ENCODE results near the gene IMPG1.

IMPG1 gene

GRCh38 chr6:75884822-75885221, 187.6 kb downstream of the IMPG1 start:
- DNase-seq, result no peak

- no peak for DNase-seq
Measured at GRCh38 chr6:75882734-75883133, 189.7 kb downstream of the IMPG1 start.

- DNase-seq, result no peak
Measured at GRCh38 chr6:75880305-75880704, 192.2 kb downstream of the IMPG1 start.

- no peak for DNase-seq
Measured at GRCh38 chr6:75876152-75876551, 196.3 kb downstream of the IMPG1 start.

DNA sequence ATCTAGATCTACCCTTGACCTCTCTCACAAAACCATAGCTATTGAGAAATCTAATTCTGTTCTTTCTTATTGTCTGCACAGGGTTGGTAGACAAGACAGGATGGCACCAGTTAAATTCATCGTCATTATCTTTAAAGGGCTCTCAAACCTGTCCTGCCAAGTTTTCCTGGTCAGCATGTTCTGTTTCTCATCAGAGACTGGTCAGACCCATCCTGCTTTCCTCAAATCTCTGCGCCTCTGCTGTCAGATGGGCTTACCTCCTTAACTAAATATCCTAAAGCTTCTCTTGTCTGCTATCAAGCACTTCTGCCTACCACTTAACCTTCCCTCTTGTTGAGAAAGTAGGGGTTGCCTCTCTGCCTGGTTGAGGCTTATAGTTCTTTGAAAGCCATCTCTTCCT, 198.2 kb downstream of the IMPG1 start:
- no peak for DNase-seq

All from activated effector memory CD4-positive, alpha-beta T cell treated with Interleukin-2 at 50 U/mL for 16 hours (primary cell).